ENCODE results near the gene P3H3.
"Not testable (repeated sequence)": the region's sequence is repeated elsewhere in the genome, so short reads cannot be mapped to it uniquely, and the experiment has no call there.

P3H3 gene

GRCh38 chr12:6867413-6868210 is 39.4 kb downstream of the P3H3 start, which contains the start of gene TPI1:
Gene TPI1, plus strand, starts transcription at chr12:6867531. Its CDS starts 36 bp downstream, at chr12:6867567.
- DNase-seq (ENCODE audit: low read depth): no peak

- no peak for DNase-seq (ENCODE audit: low read depth)
Measured at GRCh38 chr12:6868211-6869048, 40.2 kb downstream of the P3H3 start.

DNA sequence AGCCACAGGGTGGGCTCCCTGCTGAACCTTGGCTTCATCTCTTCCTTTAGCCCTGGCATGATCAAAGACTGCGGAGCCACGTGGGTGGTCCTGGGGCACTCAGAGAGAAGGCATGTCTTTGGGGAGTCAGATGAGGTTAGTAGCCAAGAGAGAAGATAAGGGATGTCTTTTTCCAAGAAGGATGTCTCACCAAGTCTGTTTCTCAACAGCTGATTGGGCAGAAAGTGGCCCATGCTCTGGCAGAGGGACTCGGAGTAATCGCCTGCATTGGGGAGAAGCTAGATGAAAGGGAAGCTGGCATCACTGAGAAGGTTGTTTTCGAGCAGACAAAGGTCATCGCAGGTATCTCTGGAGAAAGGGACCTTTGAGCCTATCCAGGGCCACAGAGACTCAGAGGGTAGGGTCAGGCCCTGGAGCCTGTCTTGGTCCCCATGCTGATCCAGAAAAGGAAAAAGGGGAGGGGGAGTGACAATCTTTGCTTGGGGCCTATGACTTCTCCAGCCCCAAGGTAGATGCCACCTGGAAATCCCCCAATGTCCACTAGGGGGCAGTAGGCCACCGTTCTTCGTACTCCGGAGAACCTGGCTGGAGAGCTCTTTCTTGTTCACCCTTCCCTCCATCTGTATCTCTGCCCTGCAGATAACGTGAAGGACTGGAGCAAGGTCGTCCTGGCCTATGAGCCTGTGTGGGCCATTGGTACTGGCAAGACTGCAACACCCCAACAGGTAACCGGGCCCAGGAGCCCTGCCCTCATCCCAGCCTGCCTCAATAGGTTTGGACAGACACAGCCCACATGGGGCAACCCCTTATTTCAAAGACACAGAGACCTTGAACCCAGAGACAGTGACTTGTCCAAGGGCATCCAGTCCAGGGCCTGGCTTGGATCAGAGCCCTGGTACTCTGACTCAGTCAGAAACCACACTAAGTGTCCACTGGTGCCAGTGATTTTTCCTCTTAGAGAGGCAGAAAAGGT is 41.1 kb downstream of the P3H3 start:
- no peak for DNase-seq (ENCODE audit: low read depth)

GRCh38 chr12:6870304-6870703 is 42.1 kb downstream of the P3H3 start:
- not testable (repeated sequence) for DNase-seq (ENCODE audit: low read depth)

DNA sequence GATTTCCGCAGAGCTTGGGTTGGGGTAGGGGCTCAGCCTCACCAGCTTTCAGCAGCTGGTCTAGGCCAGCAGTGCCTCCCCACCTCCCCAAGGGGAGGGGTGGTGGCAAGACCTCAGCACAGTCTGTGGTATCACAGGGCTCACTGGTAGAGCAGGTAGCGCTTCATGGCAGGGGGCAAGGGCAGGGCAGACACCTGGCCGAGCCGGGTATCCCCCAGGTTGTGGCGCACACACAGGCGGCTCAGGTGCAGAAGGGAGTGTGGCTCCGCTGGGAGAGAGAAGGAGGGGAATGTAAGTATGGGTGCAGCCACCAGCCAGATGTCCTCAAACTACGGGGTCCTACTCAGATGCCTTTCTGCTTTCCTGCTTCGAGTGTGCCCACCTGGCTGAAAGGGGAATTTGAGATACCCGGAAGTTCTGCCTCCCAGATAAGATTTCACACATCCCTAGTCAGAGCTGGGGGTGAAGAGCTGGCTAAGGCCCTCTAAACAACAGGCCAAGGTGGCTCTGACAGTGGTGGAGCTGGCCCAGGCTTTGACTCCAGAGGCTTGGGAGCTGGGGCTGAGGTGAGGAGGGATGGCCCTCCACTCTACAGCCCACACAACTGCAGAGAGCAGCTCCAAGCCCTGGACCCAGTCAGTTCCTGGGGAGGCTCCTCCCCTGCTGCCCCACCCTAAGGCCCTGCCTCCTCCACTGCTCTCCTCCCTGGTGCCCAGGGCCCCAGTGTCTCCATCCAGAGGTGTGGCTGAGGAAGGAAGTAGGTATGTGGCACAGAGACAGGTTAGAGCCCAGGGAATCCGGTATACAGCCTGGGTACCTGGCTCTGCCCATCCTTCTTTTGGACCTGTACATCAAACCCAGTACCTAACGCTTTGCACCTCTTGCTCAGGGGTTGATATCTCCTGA is 43.1 kb downstream of the P3H3 start:
- no peak for DNase-seq (ENCODE audit: low read depth)

- no peak for DNase-seq (ENCODE audit: low read depth)
Measured at GRCh38 chr12:6872073-6873048, 44.2 kb downstream of the P3H3 start.

DNA sequence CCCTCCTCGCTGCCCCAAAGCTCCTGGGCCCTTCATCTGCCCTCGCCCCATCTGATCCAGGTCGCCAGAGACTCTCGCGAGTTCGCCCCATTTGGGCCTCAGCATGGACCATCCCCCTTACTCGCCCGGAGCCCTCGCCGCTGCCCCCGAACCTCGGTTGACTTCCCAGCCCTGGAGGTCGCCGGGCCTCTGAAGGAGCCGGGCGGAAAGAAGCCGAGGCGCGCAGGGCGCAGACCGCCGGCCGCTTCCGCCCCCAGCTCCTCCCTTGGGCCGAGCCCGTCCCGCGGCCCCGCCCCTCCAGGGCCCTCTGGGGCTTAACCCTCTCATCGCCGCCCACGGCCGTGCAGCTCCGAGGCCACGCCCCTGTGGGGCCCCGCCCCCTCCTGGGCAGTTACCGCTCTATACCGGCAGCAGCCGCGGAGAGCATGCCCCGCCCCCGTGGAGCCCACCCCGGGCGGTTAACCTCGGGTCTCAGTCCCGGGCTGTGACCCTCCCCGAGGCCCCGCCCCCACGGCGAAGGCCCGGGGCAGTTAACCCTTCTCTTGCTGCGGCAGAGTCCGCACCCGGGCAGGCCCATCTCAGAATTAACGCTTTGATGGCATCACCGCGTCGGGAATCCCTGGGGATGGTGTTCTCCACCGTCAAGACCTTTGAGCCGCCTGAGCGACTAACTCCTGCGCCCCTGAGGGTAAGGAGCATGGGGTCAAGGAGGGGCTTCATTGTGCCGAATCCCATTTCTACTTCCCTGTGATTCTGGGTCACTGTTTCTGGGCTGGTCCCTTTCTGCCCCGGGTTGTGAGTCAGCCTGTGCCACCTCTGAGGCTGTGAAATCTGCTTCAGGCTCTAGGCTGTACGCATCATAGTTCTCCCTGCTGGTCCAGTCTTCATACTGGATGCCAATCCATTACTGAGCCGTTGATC is 45.1 kb downstream of the P3H3 start, which contains the start of gene SPSB2:
Gene SPSB2, minus strand, starts transcription at position 210 of the 921 bp plus-strand sequence. CDS start 402 bp downstream, outside the sequence.
- DNase-seq (ENCODE audit: low read depth): no peak

DNA sequence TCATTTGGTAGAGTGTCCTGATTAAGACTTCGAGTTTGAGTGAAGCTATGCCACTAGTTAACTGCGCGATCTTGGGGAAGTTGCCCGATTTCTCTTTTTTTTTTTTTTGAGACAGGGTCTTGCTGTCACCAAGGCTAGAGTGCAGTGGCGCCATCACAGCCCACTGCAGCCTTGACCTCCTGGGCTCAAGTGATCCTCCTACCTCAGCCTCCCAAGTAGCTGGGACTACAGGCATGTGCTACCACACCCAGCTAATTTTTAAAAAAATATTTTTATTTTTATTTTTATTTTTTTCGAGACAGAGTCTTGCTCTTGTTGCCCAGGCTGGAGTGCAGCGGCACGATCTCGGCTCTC is 45.8 kb downstream of the P3H3 start:
- DNase-seq (ENCODE audit: low read depth): not testable (repeated sequence)

GRCh38 chr12:6879824-6880223 is 51.6 kb downstream of the P3H3 start:
- DNase-seq (ENCODE audit: low read depth): not testable (repeated sequence)

DNA sequence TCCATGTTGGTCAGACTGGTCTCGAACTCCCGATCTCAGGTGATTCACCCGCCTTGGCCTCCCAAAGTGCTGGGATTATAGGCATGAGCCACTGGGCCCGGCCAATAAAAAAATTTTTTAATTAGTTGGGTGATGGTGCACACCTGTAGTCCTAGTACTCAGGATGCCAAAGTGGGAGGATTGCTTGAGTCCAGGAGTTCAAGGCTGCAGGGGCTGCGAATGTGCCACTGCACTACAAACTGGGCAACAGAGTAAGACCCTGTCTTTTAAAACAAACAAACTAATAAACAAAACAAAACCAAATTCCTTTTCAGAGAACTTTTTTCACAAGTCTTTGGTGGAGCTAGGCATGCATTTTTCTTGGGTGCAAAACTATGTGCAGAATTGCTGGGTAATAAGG is 55.0 kb downstream of the P3H3 start:
- DNase-seq (ENCODE audit: low read depth): no peak

DNA sequence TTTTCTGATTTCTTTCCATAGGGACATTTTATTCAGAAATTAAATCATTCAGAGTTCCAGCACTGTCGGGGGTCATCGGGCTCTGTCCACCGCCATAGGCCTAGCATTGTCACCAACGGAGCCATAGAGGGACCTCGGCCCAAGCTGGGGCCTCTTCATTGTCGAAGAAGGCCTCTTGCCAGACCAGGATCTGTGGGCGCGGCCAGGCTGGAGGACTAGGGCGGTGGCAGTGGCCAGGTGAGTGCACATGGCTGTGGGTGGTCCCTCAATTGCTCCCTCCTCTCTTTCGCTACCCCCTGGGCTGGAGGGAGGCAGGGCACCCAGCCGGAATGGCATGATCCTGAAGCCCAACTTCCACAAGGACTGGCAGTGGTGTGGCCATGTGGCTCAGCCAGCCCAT is 55.5 kb downstream of the P3H3 start:
- no peak for DNase-seq (ENCODE audit: low read depth)

- no peak for DNase-seq (ENCODE audit: low read depth)
Measured at GRCh38 chr12:6884539-6884938, 56.3 kb downstream of the P3H3 start.

DNA sequence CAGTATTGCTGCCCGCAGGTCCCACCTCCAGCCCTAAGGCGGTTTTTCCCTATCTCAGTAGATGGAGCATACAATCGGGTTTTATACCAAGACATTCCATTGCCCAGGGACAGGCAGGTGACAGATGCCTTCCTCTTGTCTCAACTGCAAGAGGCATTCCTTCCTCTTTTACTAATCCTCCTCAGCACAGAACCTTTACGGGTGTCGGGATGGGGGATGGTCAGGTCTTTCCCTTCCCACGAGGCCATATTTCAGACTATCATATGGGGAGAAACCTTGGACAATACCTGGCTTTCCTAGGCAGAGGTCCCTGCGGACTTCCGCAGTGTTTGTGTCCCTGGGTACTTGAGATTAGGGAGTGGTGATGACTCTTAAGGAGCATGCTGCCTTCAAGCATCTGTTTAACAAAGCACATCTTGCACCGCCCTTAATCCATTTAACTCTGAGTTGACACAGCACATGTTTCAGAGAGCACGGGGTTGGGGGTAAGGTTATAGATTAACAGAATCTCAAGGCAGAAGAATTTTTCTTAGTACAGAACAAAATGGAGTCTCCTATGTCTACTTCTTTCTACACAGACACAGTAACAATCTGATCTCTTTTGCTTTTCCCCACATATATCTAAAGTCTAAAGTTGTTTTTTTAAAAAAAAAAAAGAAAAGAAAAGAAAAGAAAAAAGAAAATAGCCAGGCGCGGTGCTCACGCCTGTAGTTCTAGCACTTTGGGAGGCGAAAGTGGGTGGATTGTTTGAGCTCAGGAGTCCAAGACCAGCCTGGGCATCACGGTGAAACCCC is 58.2 kb downstream of the P3H3 start:
- not testable (repeated sequence) for DNase-seq (ENCODE audit: low read depth)

GRCh38 chr12:6887460-6887859 is 59.3 kb downstream of the P3H3 start:
- DNase-seq (ENCODE audit: low read depth): no peak

GRCh38 chr12:6888360-6888759 is 60.2 kb downstream of the P3H3 start:
- no peak for DNase-seq (ENCODE audit: low read depth)

DNA sequence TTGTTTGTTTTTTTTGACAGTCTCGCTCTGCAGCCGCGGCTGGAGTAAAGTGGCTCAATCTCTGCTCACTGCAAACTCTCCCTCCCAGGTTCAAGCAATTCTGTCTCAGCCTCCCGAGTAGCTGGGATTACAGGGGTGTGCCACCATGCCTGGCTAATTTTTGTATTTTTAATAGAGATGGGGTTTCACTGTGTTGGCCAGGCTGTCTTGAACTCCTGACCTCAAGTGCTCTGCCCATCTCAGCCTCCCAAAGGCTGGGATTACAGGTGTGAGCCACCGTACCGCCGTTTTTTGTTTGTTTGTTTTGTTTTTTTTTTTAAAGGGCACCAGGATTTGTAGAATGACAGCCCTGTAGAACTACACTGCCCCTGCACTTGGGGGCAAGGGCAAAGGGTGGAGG is 60.6 kb downstream of the P3H3 start:
- DNase-seq (ENCODE audit: low read depth): not testable (repeated sequence)

Measured in non-pigmented ciliary epithelial cell (primary cell).